NCI-H82 (cell line): Measurements from ENCODE around the gene ABHD16A.
A peak's percentile ranks its signal among the peaks of the same experiment; 100 is the strongest.

Source experiments
- DNase-seq: peaks from one replicate; lab custom pipeline; 2025; lab: John Stamatoyannopoulos, UW

Gene ABHD16A

GRCh38 chr6:31689249-31690110, 13.6 kb downstream of the ABHD16A start:
- no peak for DNase-seq

- no peak for DNase-seq
Observed at GRCh38 chr6:31687860-31688693, 15.0 kb downstream of the ABHD16A start.

- no peak for DNase-seq
Observed at GRCh38 chr6:31687321-31687720, 15.8 kb downstream of the ABHD16A start.

- DNase-seq = no peak
Observed at GRCh38 chr6:31686483-31686882, 16.6 kb downstream of the ABHD16A start.

- DNase-seq = no peak
Observed at GRCh38 chr6:31683591-31683990, 19.5 kb downstream of the ABHD16A start.

GRCh38 chr6:31681135-31681671, 21.9 kb downstream of the ABHD16A start:
- DNase-seq = no peak

- peak; percentile 88 for DNase-seq
Observed at GRCh38 chr6:31680226-31681134, 22.6 kb downstream of the ABHD16A start, which contains the start of gene LY6G5C. Gene LY6G5C, minus strand, starts transcription at chr6:31681067. Its CDS starts 694 bp downstream, at chr6:31680373.

- DNase-seq = no peak
Observed at GRCh38 chr6:31677955-31678354, 25.2 kb downstream of the ABHD16A start.

- DNase-seq = no peak
Observed at GRCh38 chr6:31676904-31677303, 26.2 kb downstream of the ABHD16A start.

- no peak for DNase-seq
Observed at GRCh38 chr6:31676322-31676903, 26.7 kb downstream of the ABHD16A start.

GRCh38 chr6:31669676-31670075, 33.4 kb downstream of the ABHD16A start, which contains the start of gene LY6G5B:
Gene LY6G5B, plus strand, starts transcription at chr6:31669976. Its CDS starts 975 bp downstream, at chr6:31670951.
- DNase-seq = no peak

- no peak for DNase-seq
Observed at GRCh38 chr6:31666337-31666965, 36.7 kb downstream of the ABHD16A start.

GRCh38 chr6:31665501-31666336, 37.4 kb downstream of the ABHD16A start, which contains the start of gene CSNK2B:
Gene CSNK2B, plus strand, starts transcription at chr6:31666080. Its CDS starts 752 bp downstream, at chr6:31666832.
- DNase-seq = peak; percentile 99

GRCh38 chr6:31664790-31665500, 38.2 kb downstream of the ABHD16A start, which contains the start of gene GPANK1:
Gene GPANK1, minus strand, starts transcription at chr6:31664997. Its CDS starts 519 bp downstream, at chr6:31664478.
- peak; percentile 96 for DNase-seq

- peak; percentile 61 for DNase-seq
Observed at GRCh38 chr6:31663961-31664789, 38.9 kb downstream of the ABHD16A start.

GRCh38 chr6:31663126-31663960, 39.8 kb downstream of the ABHD16A start:
- DNase-seq = no peak
